ENCODE results near the gene PPARG. TPM values are rescaled to one million over a fixed set of nuclear protein-coding genes. Genes with fewer than 3 reads are reported as not detected.

The PPARG gene
- total RNA-seq, 1 experiment from 2014 or later: 71.6 TPM

GRCh38 chr3:12436514-12437220 is 147.8 kb downstream of the PPARG start (continued):
- no peak for TF ChIP-seq ZBTB33 (IDR thresholded peaks at IDR 0.05; ENCODE audit: extremely low read depth, insufficient replicate concordance, low read length)

- no peak overlapping the region for H3K4me2 ChIP-seq (ENCODE audit: low read length)
- CTCF ChIA-PET: no interaction called here
- BruUV-seq (replicated peaks): no TSS peak
- intact Hi-C loops (cut with micrococcal nuclease): no loop called here
- H4K20me1 ChIP-seq (ENCODE audit: insufficient read depth): no peaks in the 10 kb centered on the region
- H3K36me3 ChIP-seq (ENCODE audit: control insufficient read depth in 1 of 2, insufficient read depth in 2 of 2, low read length in 2 of 2): no peaks in the 10 kb centered on the region
- DNase-seq (ENCODE audit: low read depth, low spot score) (no peak), ATAC-seq (no peak)
- no peaks in the 10 kb centered on the region for H3K9me2 ChIP-seq (ENCODE audit: insufficient read depth)
- H3K4me1 ChIP-seq (ENCODE audit: control insufficient read depth in 1 of 2, insufficient read depth in 2 of 2, low read length in 2 of 2): peaks cover 0 to 12% of the 10 kb centered on the region in 2 experiments; a peak in 1 of 4 replicates
- no peak overlapping the region for H3K4me3 ChIP-seq (replicated peaks in 1 of 2; ENCODE audit: low read depth in 1 of 2, low read length in 2 of 2)
- no peak overlapping the region for H3K9ac ChIP-seq (ENCODE audit: low read length)
- no peaks in the 10 kb centered on the region for H3K79me2 ChIP-seq (ENCODE audit: insufficient read depth, low read length)
- no peaks in the 10 kb centered on the region for H3K9me3 ChIP-seq (ENCODE audit: control insufficient read depth in 1 of 2, insufficient read depth in 1 of 2, low read depth in 1 of 2, low read length in 2 of 2)
- H2AFZ ChIP-seq (ENCODE audit: low read depth, low read length, poor library complexity, severe bottlenecking): no peak overlapping the region
- RAD21 ChIA-PET (ENCODE audit: low non-redundant PET in 1 of 2, low total read pairs in 2 of 2, uncharacterized antibody in 2 of 2, unreplicated experiment in 2 of 2): no interaction called here
- no peaks in the 10 kb centered on the region for H3K27me3 ChIP-seq (ENCODE audit: insufficient read depth, low read length)
- TF ChIP-seq EZH2 (IDR thresholded peaks at IDR 0.05): no peak
- TF ChIP-seq EGR1 (IDR thresholded peaks at IDR 0.05; ENCODE audit: low read depth): no peak
- no peak for TF ChIP-seq POLR2A (IDR thresholded peaks at IDR 0.05; ENCODE audit: borderline replicate concordance, extremely low read depth, insufficient read depth, insufficient read length)
- TF ChIP-seq FOSL1 (IDR thresholded peaks at IDR 0.05; ENCODE audit: low read depth): no peak
- TF ChIP-seq ZBTB33 (IDR thresholded peaks at IDR 0.05; ENCODE audit: extremely low read depth, insufficient replicate concordance, low read length): no peak
- no peak for TF ChIP-seq ZNF274 (IDR thresholded peaks at IDR 0.05; ENCODE audit: low read depth, low read length)
- no peak for TF ChIP-seq RAD21 (IDR thresholded peaks at IDR 0.05; ENCODE audit: low read depth)
- no peak for TF ChIP-seq CEBPB (IDR thresholded peaks at IDR 0.05; ENCODE audit: low read depth)
- TF ChIP-seq POLR2AphosphoS5 (IDR thresholded peaks at IDR 0.05; ENCODE audit: low read depth, low read length): no peak
- POLR2A ChIA-PET: no interaction called here
- H3K27ac ChIP-seq (ENCODE audit: low read depth, low read length): no peak overlapping the region
Observed at GRCh38 chr3:12437221-12437605, 148.3 kb downstream of the PPARG start.
